GM12801 (cell line): ENCODE data around the gene NT5C3A.

Experiments used
- CTCF ChIP-seq: IDR thresholded peaks from one replicate; pipeline ENCODE4 v1.5.1; 2011; ENCODE audit warnings: control low read depth; ENCODE audit not compliant: insufficient read length; ENCODE audit errors: extremely low read depth

The NT5C3A gene

GRCh38 chr7:33048257-33048656 is 14.3 kb downstream of the NT5C3A start:
- no peak for TF ChIP-seq CTCF

- no peak for TF ChIP-seq CTCF
These were observed 17.6 kb downstream of the NT5C3A start for GRCh38 chr7:33044986-33045385.

GRCh38 chr7:33044401-33044718 is 18.2 kb downstream of the NT5C3A start:
- TF ChIP-seq CTCF = no peak

GRCh38 chr7:33043501-33044400 is 18.8 kb downstream of the NT5C3A start:
- TF ChIP-seq CTCF = no peak

- no peak for TF ChIP-seq CTCF
These were observed 20.7 kb downstream of the NT5C3A start for GRCh38 chr7:33041631-33042428.

GRCh38 chr7:33040803-33041516 is 21.6 kb downstream of the NT5C3A start:
- no peak for TF ChIP-seq CTCF

GRCh38 chr7:33039903-33040292 is 22.7 kb downstream of the NT5C3A start:
- no peak for TF ChIP-seq CTCF
